Limb (tissue), 2 donors: ENCODE results near the gene EXOC3L1.

ENCODE experiments used
- DNase-seq, 2 donors: peaks; one replicate each; pipeline ENCODE4 v3.0.0-alpha.2; 2016; ENCODE audit errors: extremely low spot score in 2 of 2

The EXOC3L1 gene

GRCh38 chr16:67199011-67199807 is 9.3 kb upstream of the EXOC3L1 start, which contains the start of gene ELMO3:
Gene ELMO3 (plus strand): TSS chr16:67199131. CDS start chr16:67199327, 196 bp downstream.
- no peak for DNase-seq

DNA sequence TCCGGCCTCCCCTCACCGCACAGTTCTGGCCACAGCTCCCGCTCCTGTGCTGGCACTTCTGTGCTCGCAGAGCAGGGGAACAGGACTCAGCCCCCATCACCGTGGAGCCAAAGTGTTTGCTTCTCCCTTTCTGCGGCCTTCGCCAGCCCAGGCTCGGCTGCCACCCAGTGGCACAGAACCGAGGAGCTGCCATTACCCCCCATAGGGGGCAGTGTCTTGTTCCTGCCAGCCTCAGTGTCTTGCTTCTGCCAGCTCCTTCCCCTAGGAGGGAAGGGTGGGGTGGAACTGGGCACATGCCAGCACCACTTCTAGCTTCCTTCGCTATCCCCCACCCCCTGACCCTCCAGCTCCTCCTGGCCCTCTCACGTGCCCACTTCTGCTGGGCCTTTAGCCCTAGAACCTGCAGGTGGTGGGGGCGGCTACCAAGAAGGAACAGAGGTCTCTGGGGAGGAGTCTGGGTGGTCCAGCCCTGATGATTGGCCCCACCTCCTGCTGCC is 8.3 kb upstream of the EXOC3L1 start:
- no peak for DNase-seq

GRCh38 chr16:67197704-67198103 is 7.8 kb upstream of the EXOC3L1 start:
- no peak for DNase-seq

DNA sequence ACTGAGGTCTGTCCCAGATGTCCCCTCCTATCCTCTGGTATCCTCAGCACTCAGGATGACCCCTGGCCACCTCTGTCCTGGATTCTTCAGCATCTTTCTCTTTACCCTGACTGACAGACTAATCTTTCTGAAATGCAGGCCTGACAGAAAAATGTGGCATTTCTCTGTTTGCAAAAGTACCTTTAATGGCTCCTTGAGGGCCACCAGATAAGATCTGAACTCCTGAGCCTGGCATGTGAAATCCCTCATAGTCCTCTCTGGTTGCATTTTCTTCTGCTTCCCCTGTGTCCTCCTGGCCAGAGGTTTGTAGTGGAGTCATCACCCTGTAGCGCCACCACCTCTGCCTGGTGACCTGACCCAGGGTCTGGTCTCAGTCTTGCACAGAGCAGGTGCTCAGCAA is 6.9 kb upstream of the EXOC3L1 start:
- no peak for DNase-seq

GRCh38 chr16:67195676-67196075 is 5.7 kb upstream of the EXOC3L1 start:
- no peak for DNase-seq

DNA sequence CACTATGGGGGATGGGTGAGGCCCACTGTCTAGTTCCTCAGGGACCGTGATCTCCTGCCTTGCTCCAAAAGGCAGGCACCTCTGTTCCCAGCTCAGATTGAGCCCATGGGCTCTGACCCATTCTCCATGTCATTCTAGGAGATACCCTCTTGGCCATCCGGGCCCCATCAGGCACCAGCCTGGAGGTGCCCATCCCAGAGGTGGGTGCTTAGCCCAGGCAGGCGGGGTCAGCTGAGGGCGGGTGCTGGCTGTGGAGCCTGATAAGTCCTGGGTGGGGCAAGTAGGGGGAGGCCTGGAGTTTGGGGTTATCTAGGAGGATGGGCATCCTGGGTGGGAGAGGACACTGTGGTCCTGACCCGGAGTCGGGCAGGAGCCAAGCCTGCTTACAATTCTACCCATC is 4.3 kb upstream of the EXOC3L1 start:
- no peak for DNase-seq

- DNase-seq: no peak
These were observed 3.6 kb upstream of the EXOC3L1 start for GRCh38 chr16:67193536-67193935.

- DNase-seq: no peak
These were observed 2.9 kb upstream of the EXOC3L1 start for GRCh38 chr16:67192781-67193361.

DNA sequence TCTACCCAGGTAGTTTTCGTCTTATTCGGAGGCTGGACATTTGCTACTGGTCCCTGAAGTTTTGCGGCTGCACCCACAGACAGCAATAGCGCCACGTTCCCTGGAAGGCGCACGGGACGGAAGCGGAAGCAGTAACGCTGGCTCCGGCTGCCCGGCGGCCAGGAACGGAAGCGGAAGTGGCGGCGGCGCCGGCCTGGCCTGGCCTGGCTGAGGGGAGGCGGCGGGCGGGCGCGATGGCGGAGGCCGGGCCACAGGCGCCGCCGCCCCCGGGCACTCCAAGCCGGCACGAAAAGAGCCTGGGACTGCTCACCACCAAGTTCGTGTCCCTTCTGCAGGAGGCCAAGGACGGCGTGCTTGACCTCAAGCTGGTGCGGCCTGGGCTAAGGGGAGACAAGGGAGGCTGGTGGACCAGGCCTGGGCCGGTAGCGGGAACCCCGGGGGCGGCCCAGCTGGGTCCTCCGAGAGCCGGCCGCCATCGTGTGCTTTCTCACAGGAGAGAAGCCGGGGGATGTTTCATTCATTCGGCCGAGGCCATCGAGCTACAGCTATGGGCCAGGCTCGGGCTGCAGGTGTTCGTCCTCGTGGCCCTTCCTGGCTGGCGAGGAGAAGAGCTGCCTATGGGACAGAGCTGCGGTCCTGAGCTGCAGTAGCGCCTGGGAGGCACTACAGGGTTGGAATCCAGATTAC is 2.2 kb upstream of the EXOC3L1 start, which contains the start of gene E2F4:
Gene E2F4 (plus strand): TSS at position 161 of the 687 bp plus-strand sequence. CDS start 73 bp downstream, at position 234.
- DNase-seq: peak; percentile 92 to 93

DNA sequence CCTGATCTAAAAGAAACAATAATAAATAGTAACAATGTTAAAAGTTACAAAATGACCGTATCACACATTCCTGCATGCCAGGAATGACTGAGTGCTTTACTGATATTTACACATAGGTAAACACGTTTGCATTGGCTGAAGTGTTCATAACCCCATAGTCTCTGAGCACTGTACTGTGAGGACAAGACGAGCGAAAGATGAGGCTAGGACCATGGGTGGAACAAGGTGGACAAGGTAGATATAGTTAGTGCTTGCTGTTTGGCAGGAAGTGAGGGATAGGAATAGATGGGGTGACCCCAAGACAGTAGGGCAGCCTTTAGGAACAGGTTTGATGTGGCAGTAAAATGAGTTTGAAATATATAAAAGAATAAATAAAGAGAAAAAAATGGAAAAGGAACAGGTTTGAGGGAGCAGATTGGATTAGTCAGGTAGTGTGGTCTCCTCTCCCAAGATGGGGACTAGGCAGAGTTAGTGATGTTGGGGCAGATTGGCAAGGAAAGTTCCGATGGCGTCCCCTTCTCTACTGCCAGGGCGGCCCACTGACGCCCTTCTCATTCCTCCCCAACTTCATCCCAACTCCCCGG is 1.6 kb upstream of the EXOC3L1 start:
- no peak for DNase-seq

- no peak for DNase-seq
These were observed 788 bp upstream of the EXOC3L1 start for GRCh38 chr16:67190448-67191399.

- DNase-seq: no peak
These were observed 1.1 kb downstream of the EXOC3L1 start for GRCh38 chr16:67188798-67189197.

DNA sequence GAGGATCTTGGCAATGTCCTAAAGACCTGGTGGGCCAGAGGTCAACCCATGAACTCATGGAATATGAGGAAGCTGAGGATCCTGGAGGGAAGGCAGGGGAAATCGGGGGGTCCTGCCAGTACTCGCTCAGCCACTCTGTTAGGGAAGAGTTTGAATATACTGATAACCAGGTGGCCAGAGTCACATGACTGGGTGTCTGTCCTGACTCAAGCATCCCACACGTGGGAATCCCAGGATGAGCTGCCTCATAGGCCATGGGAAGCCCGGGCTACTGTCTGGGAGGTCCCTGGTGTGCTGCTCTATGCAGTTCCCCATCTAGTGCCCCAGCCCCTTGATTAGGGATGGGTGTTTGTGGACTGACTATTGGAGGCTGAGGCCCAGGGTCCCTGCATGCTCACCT is 1.6 kb downstream of the EXOC3L1 start:
- no peak for DNase-seq

GRCh38 chr16:67187175-67187890 is 2.6 kb downstream of the EXOC3L1 start:
- DNase-seq: no peak

GRCh38 chr16:67186550-67186950 is 3.4 kb downstream of the EXOC3L1 start:
- DNase-seq: no peak

- DNase-seq: no peak
These were observed 4.2 kb downstream of the EXOC3L1 start for GRCh38 chr16:67185651-67186134.

DNA sequence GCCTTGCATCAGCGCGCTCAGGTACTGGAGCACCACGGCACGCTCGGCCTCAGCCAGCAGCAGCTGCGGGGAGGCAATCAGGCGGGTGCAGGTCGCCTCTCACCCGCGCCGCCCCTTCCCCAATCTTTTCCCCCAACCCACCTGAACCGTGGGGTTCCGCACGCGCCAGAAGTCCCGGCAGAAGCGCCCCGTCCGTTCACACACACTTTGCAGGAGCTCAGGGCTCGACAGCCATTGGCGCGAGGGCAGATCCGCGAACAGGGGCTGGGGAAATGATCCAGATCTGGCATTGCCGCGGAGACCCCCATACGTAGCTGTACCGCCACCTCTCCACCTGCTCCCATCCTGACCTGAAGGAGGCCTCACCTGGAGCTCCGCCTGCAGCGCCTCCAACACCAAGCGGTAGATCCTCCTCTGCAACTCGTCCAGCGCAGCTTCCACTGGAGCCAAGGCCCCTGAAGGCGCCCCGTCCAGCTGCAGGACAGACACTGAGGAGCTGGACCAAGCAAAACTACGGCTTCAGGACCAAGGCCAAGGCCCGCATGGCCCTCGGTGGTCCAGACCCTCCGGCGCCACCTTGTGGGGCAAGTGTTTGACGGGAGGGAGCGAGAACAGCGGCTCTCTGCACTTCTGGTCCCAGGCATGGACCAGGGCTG is 4.8 kb downstream of the EXOC3L1 start:
- peak; percentile 84 to 93 for DNase-seq

DNA sequence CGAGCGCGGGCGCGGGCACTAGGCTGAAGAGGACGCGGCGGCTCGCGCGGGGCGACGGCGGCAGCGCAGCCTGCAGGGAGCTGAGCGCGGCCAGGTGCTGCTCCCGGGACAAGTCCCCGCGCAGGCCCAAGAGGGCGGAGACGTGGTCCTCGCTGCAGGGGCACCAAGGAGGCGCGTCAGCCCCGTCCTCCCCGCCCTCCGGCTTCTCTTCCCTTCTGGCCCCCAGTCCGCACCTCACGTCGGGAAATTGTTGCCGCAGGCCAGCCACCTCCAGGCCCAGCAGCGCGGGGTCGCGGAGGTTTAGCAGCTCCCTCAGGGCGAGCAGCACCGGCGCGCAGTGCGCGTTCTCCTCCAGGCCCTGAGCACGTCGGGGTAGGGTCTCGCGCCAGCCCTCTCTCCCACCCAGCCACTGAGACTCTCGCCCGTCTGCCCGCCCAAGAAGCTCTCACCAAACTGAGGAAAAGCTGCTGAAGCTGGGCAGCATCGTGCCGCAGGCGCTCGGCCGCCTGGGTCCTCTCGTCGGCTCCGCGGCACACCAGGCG is 5.4 kb downstream of the EXOC3L1 start:
- no peak for DNase-seq
